GM19043 (cell line): ENCODE data around the gene CEMIP.

ENCODE experiments used
- ATAC-seq: cut with Tn5 transposase; IDR thresholded peaks from one replicate; pipeline ENCODE4 v1.9.1; 2021; ENCODE audit warnings: low read depth; ENCODE audit not compliant: unreplicated experiment

CEMIP gene

DNA sequence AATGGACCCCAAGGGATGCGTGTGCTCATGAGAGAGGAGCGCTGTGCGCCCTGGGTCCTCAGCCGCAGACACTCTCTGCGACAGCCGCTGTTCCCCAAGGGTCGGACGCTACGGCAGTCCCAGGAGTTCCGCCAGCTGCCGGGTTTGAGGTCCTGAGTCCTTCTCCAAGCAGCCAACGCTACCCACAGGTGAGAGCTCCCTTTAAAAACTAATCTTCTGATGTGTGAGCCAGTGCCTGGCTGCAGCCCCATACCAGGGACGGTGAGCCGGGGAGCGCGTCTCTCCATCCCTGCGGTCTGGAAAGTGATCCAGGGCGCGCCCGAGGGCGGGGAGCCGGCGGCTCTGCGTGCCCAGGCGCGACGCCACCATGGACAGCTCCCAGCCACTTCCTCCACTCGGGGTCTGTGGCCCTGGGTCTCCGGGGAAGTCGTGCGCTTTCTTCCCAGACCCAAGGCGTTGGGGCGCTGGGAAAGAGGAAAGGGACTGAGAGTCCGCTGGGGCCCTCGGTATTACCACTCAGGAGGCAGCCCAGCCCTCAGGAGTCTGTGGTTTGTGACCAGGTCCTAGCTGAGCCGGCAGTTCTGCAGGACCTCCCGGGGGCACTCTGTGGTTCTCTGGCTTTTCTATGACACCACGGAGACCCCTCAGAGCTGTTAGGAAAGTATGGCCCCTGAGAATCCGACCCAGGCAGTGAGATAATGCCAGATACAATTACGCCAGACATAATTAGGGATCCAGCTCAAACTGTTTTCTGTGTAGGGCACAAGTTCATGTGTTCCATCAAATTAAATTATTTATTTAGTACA, 1.4 kb downstream of the CEMIP start:
- ATAC-seq: no peak

DNA sequence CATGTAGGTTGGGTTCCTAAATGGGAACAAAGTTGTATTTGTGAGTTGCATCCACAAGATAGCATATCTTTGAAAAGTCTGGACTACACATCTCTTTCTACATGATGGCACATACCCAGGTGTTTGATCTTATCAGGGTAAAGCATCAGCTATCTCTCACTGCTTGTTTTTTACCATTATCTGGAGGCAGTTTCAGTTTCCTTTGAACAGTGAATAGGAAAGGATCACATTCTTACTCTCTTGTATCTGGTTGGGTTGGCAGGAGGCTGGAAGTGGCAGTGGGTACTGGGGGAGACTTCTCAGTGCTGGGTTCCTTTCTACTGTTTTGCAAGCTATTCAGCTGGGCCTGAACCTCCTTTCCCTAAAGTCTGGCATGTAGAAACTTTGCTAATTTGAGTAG, 4.1 kb downstream of the CEMIP start:
- ATAC-seq: no peak

DNA sequence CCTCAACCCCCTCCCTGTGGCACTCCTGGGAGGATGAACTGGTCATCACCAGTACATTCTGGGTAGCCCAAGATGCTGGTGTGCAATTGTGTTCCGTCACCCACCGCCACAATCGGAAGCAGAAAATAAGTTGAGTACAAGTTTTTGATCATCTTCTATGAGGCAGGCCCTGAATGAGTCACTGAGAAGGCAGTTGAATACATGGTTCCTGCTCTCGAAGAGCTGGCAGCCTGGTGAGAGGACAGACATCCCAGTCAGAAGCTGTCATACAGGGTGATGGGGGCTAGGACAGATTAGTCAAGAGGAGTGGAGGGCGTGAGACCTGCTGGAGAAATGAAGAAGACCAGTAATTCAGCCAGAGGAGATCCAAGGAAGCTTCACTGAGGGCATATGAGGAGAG, 6.2 kb downstream of the CEMIP start:
- ATAC-seq: no peak

DNA sequence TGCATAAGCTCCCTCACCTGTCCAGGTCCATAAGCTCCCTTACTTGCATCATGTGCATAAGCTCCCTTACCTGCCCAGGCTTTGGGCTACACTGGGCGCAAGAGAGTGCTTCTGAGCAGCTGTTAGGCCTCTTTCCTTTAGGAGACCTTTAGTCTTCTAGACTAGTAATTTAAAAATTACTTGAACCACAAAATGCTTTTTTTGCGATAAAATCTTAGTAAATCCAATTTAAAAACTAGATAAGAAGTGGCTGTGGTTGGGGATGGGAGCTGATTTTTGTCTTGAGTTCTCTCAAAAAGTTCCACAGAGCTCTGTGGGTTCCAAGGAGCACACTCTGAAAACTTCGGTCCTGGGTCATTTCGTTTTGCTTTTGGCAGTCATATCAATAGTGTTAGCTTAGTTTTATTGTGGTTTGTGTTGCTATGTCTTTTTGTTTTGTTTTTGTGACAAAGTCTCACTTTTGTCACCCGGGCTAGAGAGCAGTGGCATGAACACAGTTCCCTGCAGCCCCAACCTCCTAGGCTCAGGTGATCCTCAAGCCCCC, 6.7 kb downstream of the CEMIP start:
- ATAC-seq: no peak

DNA sequence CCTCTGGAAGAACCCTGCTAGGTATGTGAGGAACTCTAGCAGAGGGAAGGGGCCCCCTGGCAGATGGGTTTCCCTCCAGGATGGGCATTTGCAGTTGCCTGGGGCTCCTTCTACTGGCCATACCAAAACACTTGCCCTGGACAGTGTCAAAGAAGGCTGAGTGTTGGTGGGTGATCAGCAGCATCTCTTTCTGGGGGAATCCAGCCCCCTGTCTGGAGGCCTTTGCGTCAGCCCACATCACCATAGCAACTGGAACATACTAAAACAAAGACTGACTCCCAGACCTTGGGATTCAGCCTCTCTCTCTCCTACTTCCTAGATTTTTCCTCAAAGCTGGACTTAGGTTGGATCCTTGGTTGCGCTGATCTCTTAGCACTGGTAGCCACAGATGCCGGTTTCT, 8.1 kb downstream of the CEMIP start:
- no peak for ATAC-seq

DNA sequence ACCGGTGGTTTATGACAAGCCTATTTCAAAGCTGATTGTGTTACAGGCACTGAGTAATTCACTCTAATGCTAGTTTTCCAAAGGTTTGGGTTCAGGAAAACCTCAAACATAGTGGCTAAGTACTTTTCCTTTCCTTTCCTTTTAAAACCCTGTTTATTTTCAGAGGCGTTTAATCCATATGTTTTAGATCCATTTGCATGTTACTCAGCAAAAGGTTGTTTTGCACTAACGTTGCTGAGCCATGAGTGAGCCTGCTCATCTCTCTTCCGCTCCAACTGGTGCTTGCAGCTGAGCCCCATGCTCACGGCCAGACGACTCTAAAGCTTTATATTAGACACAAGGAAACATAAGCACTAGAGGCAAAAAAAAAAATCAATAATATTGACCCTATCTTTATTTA, 9.4 kb downstream of the CEMIP start:
- ATAC-seq: no peak

DNA sequence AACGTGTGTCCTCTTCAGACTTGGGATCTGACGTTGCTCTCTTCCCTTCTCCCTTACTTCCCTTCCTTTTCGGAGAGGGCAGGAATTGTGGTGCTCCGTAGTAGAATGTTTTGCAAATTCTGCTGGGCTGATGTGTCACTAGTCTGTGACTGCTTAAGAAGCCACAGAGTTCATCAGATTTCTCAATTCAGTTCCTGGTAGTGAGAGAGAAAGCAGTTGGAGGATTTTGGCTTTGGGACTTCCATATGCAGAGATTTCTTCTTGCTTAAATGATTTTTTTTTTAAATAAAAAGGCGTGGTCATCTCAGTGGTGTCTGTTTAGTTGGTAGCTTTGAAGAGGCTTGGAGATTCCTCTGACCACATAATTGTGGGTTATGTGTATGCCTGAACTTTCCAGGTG, 10.1 kb downstream of the CEMIP start:
- no peak for ATAC-seq

DNA sequence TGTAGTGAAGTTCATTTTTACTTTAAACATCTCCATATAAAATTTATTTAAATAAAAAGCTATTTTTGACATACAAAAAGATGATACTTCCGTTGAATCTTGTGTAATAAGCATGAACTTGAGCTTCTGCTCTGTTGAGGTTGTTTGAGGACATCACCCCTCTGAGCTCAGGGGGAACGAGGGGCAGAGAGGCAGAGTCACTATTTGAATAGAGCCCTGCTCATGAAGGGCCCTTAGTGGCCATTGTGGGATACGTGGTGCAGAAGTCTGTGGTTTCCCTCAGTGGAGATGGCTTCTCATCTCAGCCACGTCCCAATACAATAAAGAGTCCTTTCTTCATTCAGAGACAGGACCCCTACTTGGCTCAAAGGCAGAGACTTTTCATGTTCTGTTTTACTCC, 10.6 kb downstream of the CEMIP start:
- ATAC-seq: no peak

DNA sequence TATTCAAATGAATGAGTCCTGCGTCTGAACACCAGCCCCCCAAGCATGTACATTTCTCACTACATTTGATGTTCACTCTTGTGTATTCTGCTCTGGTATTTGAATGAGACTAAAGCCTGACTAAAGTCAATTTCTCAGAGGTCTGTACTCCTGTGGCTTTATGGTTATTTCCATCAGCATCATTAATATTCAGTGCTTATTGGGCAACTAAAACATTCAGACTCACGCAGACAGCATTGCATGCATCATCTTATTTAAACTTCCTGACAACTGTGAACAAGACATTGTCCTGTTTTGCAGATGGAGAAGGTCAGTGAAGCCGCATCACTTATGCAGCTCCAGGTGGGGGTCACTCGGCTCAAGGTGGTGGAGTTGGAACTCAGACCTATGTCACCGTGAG, 11.1 kb downstream of the CEMIP start:
- ATAC-seq: no peak

DNA sequence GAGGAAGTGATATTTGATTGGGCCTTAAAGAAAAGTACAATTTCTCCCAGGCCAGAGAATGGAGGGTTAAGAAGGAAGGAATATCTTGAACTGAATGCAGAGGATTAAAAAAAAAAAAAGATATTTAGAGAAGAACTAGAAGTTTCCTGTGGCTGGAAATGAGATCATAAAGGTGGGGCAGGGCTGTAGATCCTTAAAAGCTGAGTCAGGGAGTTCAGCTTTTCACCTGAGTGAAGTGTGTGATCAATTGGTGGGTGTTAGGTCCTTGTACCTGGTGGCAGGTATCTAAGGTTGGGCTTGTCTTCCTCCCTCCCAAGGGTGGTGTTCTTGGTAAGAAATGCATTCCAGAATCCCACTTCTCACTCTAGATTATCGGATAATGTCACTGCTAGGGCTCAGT, 11.8 kb downstream of the CEMIP start:
- no peak for ATAC-seq

DNA sequence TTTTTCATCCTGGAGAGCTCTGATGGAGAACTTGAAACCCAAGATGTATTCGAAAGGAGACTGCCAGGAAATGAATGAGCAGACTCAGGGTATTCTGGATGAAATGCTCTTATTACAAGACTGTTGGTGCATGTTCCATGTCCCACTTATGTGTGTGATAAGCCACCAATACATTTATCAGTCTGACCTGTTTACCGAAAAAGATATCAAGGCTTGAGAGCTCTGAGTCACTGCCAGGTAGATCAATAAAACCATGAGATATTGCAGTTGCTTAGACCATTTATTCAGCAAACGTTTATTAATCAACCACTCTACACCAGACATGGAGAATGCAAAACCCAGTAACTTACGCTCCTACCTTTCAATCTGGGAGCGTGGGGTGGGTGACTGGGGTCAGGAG, 17.2 kb downstream of the CEMIP start:
- no peak for ATAC-seq

DNA sequence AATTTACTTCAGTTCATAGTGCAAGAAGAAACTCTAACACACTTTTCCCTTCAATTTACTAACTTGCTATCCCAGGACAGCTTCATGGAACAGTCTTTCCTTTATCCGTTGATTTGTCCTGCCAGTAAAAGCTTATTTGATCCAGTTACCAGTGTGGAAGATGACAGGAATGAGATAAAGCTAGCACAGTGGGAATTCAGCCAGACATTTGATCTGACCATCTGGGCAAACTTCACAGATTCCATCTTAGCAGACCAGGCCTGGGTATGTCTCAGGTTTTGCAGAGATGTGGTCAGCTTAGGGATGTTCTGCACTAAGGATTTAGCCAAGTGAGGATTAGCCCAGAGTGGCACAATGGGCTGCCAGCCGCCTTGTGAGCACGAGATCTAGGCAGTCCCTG, 19.7 kb downstream of the CEMIP start:
- ATAC-seq: no peak

DNA sequence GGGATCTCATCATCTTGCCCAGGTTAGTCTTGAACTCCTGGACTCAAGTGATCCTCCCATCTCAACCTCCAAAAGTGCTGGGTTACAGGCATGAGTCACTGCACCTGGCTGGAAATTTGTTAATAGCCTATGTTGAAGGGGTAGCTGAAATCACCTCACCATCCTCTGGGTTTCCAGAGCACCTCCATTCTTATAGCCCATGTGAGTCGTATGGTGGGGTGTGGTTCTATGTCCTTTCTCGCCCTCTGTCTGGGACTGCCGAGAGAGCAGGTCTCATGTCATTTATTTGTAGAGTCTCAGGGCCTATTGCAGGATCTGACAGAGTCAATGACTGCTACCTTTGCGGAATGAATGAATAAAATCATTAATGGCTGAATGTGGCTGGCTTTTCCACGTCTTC, 20.9 kb downstream of the CEMIP start:
- no peak for ATAC-seq

DNA sequence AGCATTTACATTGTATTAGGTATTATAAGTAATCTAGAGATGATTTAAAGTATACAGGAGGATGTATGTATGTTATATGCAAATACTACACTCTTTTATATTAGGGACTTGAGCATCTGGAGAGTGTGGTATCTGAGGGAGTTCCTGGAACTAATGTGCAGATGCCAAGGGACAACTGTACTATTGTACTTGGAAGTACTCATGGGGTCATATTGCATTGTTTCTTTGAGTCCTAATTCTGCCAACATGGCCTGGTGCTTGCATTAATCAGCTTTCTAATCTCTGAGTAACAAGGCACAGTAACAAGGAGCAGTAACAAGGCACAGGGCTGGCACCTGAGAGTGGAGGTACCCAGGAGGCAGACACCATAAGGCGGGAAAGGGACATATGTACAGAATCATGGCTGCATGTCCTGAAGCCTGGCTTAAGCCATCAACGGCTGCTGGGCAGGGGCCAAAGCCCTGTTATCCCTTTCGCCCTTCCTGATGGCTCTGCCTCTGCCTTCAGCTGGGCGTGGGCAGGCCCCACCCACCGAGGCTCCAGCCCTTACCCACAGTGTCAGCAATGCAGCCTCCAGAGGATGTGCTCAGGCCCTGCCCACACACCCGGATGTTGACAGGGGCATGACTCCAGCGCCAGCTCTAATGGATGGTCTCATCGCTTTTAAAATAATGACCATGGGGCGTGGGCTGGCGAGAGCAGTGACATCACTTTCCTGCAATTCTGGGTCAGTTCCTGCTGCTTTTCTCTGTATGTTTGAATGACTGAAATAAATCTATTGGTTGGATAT, 22.9 kb downstream of the CEMIP start:
- ATAC-seq: no peak

DNA sequence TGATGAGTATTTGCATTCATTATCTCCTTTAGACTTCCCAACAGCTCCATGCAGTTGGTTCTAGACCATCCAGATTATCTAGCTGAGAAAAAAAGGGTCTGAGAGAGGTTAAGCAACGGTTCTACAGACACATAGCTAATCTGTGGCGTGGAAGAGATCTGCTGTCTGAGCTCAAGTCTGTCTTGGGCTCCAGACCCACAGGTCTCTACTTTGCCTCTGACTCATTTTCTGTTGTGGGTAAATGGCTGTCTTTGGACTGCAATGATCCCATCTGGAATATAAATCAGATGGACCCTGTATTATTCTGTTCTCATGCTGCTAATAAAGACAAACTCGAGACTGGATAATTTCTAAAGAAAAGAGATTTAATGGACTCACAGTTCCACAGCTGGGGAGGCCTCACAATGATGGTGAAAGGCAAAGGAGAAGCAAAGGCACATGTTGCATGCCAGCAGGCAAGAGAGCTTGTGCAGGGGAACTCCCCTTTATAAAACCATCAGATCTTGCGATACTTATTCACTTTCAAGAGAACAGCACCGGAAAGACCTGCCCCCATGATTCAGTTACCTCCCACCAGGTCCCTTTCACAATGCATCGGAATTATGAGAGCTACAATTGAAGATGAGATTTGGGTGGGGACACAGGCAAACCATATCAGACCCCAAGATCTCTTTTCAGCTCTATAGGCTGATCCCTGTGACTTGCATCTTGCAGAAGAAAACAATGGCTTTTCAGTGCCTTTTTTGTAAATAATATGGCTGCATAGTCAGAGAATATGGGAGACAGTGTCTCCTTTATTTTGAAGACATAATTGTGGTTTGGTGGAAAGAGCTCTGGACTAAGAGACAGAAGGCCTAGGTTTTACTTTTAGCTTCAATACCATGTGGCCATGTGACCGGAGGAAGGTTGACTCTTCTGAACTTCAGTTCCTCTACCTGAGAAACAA, 24.7 kb downstream of the CEMIP start:
- no peak for ATAC-seq

DNA sequence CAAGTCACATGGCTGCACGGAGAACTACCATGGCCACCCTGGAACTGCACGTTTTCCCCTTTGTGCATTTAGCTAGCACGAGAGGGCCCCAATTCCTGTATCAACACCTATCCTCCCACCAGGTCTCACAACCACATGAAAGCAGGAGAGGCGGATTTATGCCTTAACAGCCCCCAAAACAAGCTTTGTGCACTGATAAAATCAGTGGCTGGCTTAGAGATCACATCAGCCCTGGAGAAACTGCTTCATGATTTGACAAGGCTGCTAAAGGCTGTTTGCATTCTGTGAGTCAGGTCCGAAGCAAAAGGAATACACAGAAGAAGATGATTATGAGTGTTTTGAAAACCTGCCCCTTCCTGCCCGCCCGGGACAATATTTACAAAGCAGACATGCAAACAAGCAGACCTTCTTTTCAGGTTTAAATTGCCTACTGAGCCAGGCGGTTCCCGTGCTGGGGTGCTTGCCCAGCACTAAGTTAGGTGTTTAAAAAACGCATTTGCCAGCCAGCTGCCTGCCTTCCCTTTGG, 25.9 kb downstream of the CEMIP start:
- no peak for ATAC-seq

DNA sequence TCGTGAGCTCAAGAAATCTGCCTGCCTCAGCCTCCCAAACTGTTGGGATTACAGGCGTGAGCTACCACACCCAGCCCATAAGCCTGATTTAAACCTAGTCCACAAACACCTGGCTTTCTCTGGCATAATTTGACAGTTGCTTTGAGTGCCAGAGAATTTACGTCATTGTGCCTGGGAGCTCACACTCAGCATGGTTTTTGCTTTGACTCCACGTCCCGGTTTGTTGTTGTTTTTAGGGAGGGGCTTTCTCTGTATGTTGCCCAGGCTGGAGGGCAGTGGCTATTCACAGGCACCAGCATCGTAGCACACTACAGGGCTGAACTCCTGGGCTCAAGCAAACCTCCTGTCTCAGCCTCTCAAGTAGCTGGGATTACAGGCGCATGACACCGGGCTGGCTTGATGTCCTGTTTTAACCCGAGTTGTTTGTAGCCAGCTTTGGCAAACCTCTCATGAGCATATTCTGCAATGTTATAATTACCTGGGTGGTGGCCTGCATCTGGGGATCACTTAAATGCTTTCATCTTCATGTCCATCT, 32.7 kb downstream of the CEMIP start:
- no peak for ATAC-seq

DNA sequence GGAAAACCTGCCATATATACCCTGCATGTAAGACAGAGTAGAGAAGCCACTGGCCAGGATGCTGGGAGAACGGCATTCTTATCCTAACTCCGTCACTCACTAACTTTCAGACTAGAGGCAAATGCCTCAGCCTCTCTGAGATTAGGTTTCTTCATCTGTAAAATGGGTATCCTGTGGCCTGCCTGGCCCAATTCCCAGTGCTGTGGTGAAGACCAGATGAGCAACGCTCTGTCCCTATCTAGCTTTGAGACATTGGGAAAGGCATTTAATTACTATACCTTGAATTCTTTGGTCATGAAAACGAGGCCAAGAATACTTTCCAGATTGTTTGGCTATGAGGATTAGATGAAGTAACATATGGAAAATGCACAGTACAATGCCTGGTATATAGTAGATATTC, 35.9 kb downstream of the CEMIP start:
- no peak for ATAC-seq

DNA sequence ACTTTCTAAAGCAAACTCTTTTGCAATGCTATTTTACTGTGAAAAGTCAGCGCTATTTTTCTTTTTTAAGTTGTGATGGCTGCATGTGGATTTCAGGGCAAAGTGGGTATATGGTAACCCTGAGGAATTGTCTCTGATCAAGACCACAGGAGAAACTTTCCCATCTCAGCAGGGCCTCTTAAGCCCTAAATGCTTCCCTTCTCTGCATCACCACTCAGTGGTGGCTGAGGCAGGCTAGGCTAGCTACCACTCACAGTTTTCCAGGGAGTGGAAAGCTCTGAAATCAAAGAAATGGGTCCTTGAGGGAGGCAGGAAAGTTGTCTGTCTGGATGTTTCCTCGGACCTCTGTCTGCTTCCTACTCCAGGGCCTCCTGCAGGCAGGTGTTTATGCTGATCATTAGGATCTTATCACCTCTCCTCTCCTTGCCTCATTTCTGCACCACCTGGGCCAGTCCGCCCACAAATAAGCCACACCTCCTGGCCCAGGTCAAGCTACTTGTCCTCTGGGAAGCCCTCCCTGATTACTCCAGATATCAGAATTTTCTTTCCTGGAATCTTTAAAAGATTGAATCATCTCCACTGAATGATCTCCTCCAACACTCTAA, 37.0 kb downstream of the CEMIP start:
- no peak for ATAC-seq

DNA sequence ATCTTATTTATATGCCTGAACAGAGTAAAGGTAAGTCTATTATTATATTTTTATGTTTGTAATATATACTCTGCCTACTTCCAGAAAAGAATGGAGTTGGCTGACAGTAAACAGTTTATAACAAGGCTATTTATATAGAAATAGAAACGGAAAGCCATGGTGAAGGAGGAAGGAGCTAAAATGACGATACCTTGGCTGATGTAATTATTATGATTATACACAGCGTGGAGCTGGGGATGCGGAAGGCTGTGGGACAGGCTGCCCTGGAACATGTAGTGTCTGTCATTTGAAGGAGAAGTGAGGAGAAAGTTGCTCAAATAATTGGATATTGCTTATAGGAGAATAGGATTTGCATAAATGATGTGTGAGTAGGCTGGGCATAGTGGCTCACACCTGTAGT, 37.8 kb downstream of the CEMIP start:
- no peak for ATAC-seq
